ENCODE results near the gene SNX10.

DNA sequence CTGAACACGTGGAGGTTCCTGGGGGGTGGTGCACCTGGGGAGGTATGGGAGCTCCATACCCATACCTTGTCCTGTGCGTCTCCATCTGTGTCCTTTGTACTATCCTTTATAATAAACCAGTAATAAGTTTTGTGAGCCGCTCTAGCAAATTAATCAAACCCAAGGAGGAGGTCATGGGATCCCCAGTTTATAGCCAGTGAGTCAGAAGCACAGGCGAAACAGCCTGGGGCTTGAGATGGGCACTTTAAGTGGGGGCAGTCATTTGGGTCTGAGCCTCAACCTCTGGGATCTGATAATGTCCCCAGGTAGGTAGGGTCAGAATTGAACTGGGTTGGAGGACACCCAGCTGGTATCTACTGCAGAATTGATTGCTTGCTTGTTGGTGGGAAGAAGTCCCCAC, 16.9 kb downstream of the SNX10 start:
- TF ChIP-seq EZH2 (IDR thresholded peaks at IDR 0.05; ENCODE audit: low read depth), result no peak
- TF ChIP-seq, protein P1, sequence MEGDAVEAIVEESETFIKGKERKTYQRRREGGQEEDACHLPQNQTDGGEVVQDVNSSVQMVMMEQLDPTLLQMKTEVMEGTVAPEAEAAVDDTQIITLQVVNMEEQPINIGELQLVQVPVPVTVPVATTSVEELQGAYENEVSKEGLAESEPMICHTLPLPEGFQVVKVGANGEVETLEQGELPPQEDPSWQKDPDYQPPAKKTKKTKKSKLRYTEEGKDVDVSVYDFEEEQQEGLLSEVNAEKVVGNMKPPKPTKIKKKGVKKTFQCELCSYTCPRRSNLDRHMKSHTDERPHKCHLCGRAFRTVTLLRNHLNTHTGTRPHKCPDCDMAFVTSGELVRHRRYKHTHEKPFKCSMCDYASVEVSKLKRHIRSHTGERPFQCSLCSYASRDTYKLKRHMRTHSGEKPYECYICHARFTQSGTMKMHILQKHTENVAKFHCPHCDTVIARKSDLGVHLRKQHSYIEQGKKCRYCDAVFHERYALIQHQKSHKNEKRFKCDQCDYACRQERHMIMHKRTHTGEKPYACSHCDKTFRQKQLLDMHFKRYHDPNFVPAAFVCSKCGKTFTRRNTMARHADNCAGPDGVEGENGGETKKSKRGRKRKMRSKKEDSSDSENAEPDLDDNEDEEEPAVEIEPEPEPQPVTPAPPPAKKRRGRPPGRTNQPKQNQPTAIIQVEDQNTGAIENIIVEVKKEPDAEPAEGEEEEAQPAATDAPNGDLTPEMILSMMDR (conservative IDR thresholded peaks at IDR 0.05), result no peak

Measured in PC-9 (cell line).